GM19328 (cell line): ENCODE measurements around the gene DRAP1.
"Not testable (repeated sequence)": the region's sequence is repeated elsewhere in the genome, so short reads cannot be mapped to it uniquely, and the experiment has no call there.

Experiments used
- ATAC-seq: cut with Tn5 transposase; IDR thresholded peaks from one replicate; pipeline ENCODE4 v1.9.1; 2021; ENCODE audit warnings: mild to moderate bottlenecking, moderate library complexity; ENCODE audit not compliant: unreplicated experiment

DRAP1 gene

GRCh38 chr11:65927904-65928397, 8.7 kb downstream of the DRAP1 start:
- ATAC-seq, result no peak

GRCh38 chr11:65928667-65929066, 9.4 kb downstream of the DRAP1 start:
- no peak for ATAC-seq

- no peak for ATAC-seq
These were observed 12.7 kb downstream of the DRAP1 start for GRCh38 chr11:65931773-65932557.

GRCh38 chr11:65932558-65932919, 13.3 kb downstream of the DRAP1 start:
- no peak for ATAC-seq

GRCh38 chr11:65934014-65934413, 14.8 kb downstream of the DRAP1 start:
- ATAC-seq, result no peak

GRCh38 chr11:65937766-65938165, 18.5 kb downstream of the DRAP1 start:
- no peak for ATAC-seq

GRCh38 chr11:65941720-65942310, 22.6 kb downstream of the DRAP1 start:
- no peak for ATAC-seq

GRCh38 chr11:65942531-65942930, 23.3 kb downstream of the DRAP1 start:
- no peak for ATAC-seq

- ATAC-seq, result no peak
These were observed 25.0 kb downstream of the DRAP1 start for GRCh38 chr11:65944191-65944590.

- no peak for ATAC-seq
These were observed 25.5 kb downstream of the DRAP1 start for GRCh38 chr11:65944767-65945166.

- no peak for ATAC-seq
These were observed 26.2 kb downstream of the DRAP1 start, which contains the start of gene TSGA10IP for GRCh38 chr11:65945430-65945911. Gene TSGA10IP, plus strand, starts transcription at chr11:65945480. Its CDS starts 196 bp downstream, at chr11:65945676.

GRCh38 chr11:65945941-65946558, 26.8 kb downstream of the DRAP1 start:
- no peak for ATAC-seq

GRCh38 chr11:65946655-65947054, 27.4 kb downstream of the DRAP1 start:
- no peak for ATAC-seq

GRCh38 chr11:65947133-65947532, 27.9 kb downstream of the DRAP1 start:
- no peak for ATAC-seq

GRCh38 chr11:65947603-65948125, 28.4 kb downstream of the DRAP1 start:
- ATAC-seq, result no peak

- not testable (repeated sequence) for ATAC-seq
These were observed 31.5 kb downstream of the DRAP1 start for GRCh38 chr11:65950711-65951110.

- not testable (repeated sequence) for ATAC-seq
These were observed 32.4 kb downstream of the DRAP1 start for GRCh38 chr11:65951641-65952040.

- ATAC-seq, result no peak
These were observed 32.9 kb downstream of the DRAP1 start for GRCh38 chr11:65952052-65952521.

GRCh38 chr11:65953471-65953870, 34.2 kb downstream of the DRAP1 start:
- ATAC-seq, result no peak

GRCh38 chr11:65954771-65955170, 35.5 kb downstream of the DRAP1 start:
- ATAC-seq, result no peak

- no peak for ATAC-seq
These were observed 39.1 kb downstream of the DRAP1 start for GRCh38 chr11:65958291-65958690.
